Measurements from ENCODE around the gene DDRGK1. TPM values are rescaled to one million over a fixed set of nuclear protein-coding genes. Genes with fewer than 3 reads are reported as not detected.

Gene DDRGK1
- total and polyA plus RNA-seq, 2 experiments from 2014 or later, result 92.9 to 154 TPM

GRCh38 chr20:3166913-3167342 lies 37.6 kb downstream of the DDRGK1 start:
- Histone ChIP-seq H3K4me3 (no peak overlapping the region), H4K20me1 (ENCODE audit: insufficient read depth, poor library complexity, severe bottlenecking) (no peaks in the 10 kb centered on the region), H3K27ac (no peak overlapping the region), H2AFZ (no peak overlapping the region), H3K36me3 (replicated peaks; ENCODE audit: insufficient read depth, low read depth) (no peaks in the 10 kb centered on the region), H3K27me3 (no peaks in the 10 kb centered on the region), H3K79me2 (peaks cover 7% of the 10 kb centered on the region), H3K9me3 (ENCODE audit: low read depth) (no peaks in the 10 kb centered on the region), H3K4me1 (ENCODE audit: insufficient read depth) (peaks cover 19% of the 10 kb centered on the region), H3K9me2 (replicated peaks; ENCODE audit: insufficient read depth) (no peaks in the 10 kb centered on the region), H3K4me2 (peak overlapping the region; percentile 79)
- TF ChIP-seq CTCF (IDR thresholded peaks at IDR 0.05; ENCODE audit: poor library complexity) (no peak), EZH2 (IDR thresholded peaks at IDR 0.05; ENCODE audit: borderline replicate concordance) (no peak), EZH2phosphoT487 (IDR thresholded peaks at IDR 0.05; ENCODE audit: low read depth, severe bottlenecking, unreplicated experiment) (no peak)
- DNase-seq (ENCODE audit: low spot score), result no peak
- 97% methylated on average over 13 of the region's 16 CpGs for WGBS (ENCODE audit: low lambda C conversion rate, missing lambda C conversion rate)

GRCh38 chr20:3166338-3166912 lies 38.1 kb downstream of the DDRGK1 start:
- TF ChIP-seq EZH2 (IDR thresholded peaks at IDR 0.05; ENCODE audit: borderline replicate concordance) (no peak), CTCF (IDR thresholded peaks at IDR 0.05; ENCODE audit: poor library complexity) (no peak), EZH2phosphoT487 (IDR thresholded peaks at IDR 0.05; ENCODE audit: low read depth, severe bottlenecking, unreplicated experiment) (no peak)
- Histone ChIP-seq H3K27ac (no peak overlapping the region), H3K9me3 (ENCODE audit: low read depth) (no peaks in the 10 kb centered on the region), H3K9me2 (replicated peaks; ENCODE audit: insufficient read depth) (no peaks in the 10 kb centered on the region), H2AFZ (no peak overlapping the region), H3K4me3 (no peak overlapping the region), H4K20me1 (ENCODE audit: insufficient read depth, poor library complexity, severe bottlenecking) (no peaks in the 10 kb centered on the region), H3K79me2 (peaks cover 6% of the 10 kb centered on the region), H3K36me3 (replicated peaks; ENCODE audit: insufficient read depth, low read depth) (no peaks in the 10 kb centered on the region), H3K4me1 (ENCODE audit: insufficient read depth) (peaks cover 19% of the 10 kb centered on the region), H3K4me2 (no peak overlapping the region), H3K27me3 (no peaks in the 10 kb centered on the region)
- WGBS (ENCODE audit: low lambda C conversion rate, missing lambda C conversion rate), result 91% methylated on average over 12 of the region's 13 CpGs
- DNase-seq (ENCODE audit: low spot score), result no peak

GRCh38 chr20:3165473-3166337 lies 38.8 kb downstream of the DDRGK1 start:
- no peak for TF ChIP-seq EZH2phosphoT487 (IDR thresholded peaks at IDR 0.05; ENCODE audit: low read depth, severe bottlenecking, unreplicated experiment)
- Histone ChIP-seq H3K9me2 (replicated peaks; ENCODE audit: insufficient read depth) (no peaks in the 10 kb centered on the region), H3K4me3 (no peak overlapping the region), H3K9me3 (ENCODE audit: low read depth) (no peaks in the 10 kb centered on the region), H4K20me1 (ENCODE audit: insufficient read depth, poor library complexity, severe bottlenecking) (no peaks in the 10 kb centered on the region), H3K4me2 (no peak overlapping the region), H3K27ac (no peak overlapping the region), H3K36me3 (replicated peaks; ENCODE audit: insufficient read depth, low read depth) (no peaks in the 10 kb centered on the region), H3K4me1 (ENCODE audit: insufficient read depth) (peaks cover 19% of the 10 kb centered on the region), H3K79me2 (peaks cover 5% of the 10 kb centered on the region), H2AFZ (no peak overlapping the region), H3K27me3 (no peaks in the 10 kb centered on the region)
- no peak for DNase-seq (ENCODE audit: low spot score)
- 95% methylated on average over 43 of the region's 45 CpGs for WGBS (ENCODE audit: low lambda C conversion rate, missing lambda C conversion rate)
